ENCODE results near the gene WDR81. TPM values are rescaled to one million over a fixed set of nuclear protein-coding genes. Genes with fewer than 3 reads are reported as not detected.
"Not testable (repeated sequence)": the region's sequence is repeated elsewhere in the genome, so short reads cannot be mapped to it uniquely, and the experiment has no call there.

The WDR81 gene
- total and polyA plus RNA-seq, 2 experiments from 2014 or later, result 9.5 to 23.1 TPM

GRCh38 chr17:1765576-1765975 is 41.1 kb downstream of the WDR81 start:
- H3K27me3 ChIP-seq, result no peaks in the 10 kb centered on the region
- no peak for TF ChIP-seq CTCF (IDR thresholded peaks at IDR 0.05; ENCODE audit: low read depth, low read length)
- no peak overlapping the region for H3K27ac ChIP-seq
- H3K9me3 ChIP-seq (ENCODE audit: low read depth), result no peaks in the 10 kb centered on the region
- H3K4me3 ChIP-seq, result no peak overlapping the region
- H3K36me3 ChIP-seq, result no peaks in the 10 kb centered on the region
- peaks cover 20% of the 10 kb centered on the region for H3K4me1 ChIP-seq (ENCODE audit: low read depth)
- no peak for DNase-seq (ENCODE audit: low read depth in 1 of 2, low spot score in 1 of 2)

- DNase-seq (ENCODE audit: low read depth in 1 of 2, low spot score in 1 of 2), result no peak
- Histone ChIP-seq H3K27ac (no peak overlapping the region), H3K36me3 (no peaks in the 10 kb centered on the region), H3K27me3 (no peaks in the 10 kb centered on the region), H3K4me1 (ENCODE audit: low read depth) (peaks cover 20% of the 10 kb centered on the region), H3K9me3 (ENCODE audit: low read depth) (no peaks in the 10 kb centered on the region), H3K4me3 (no peak overlapping the region)
- no peak for TF ChIP-seq CTCF (IDR thresholded peaks at IDR 0.05; ENCODE audit: low read depth, low read length)
Measured at GRCh38 chr17:1766382-1767135, 42.1 kb downstream of the WDR81 start.

- H3K36me3 ChIP-seq, result no peaks in the 10 kb centered on the region
- peaks cover 18% of the 10 kb centered on the region for H3K4me1 ChIP-seq (ENCODE audit: low read depth)
- H3K27ac ChIP-seq, result no peak overlapping the region
- TF ChIP-seq CTCF (IDR thresholded peaks at IDR 0.05; ENCODE audit: low read depth, low read length), result no peak
- no peaks in the 10 kb centered on the region for H3K27me3 ChIP-seq
- no peaks in the 10 kb centered on the region for H3K9me3 ChIP-seq (ENCODE audit: low read depth)
- H3K4me3 ChIP-seq, result no peak overlapping the region
- DNase-seq (ENCODE audit: low read depth in 1 of 2, low spot score in 1 of 2), result no peak
Measured at GRCh38 chr17:1767358-1767757, 42.9 kb downstream of the WDR81 start.

- DNase-seq (ENCODE audit: low read depth in 1 of 2, low spot score in 1 of 2), result no peak
- H3K27me3 ChIP-seq, result no peaks in the 10 kb centered on the region
- H3K36me3 ChIP-seq, result no peaks in the 10 kb centered on the region
- H3K4me3 ChIP-seq, result no peak overlapping the region
- H3K4me1 ChIP-seq (ENCODE audit: low read depth), result no peaks in the 10 kb centered on the region
- TF ChIP-seq CTCF (IDR thresholded peaks at IDR 0.05; ENCODE audit: low read depth, low read length), result no peak
- H3K27ac ChIP-seq, result peak overlapping the region; percentile 16
- no peaks in the 10 kb centered on the region for H3K9me3 ChIP-seq (ENCODE audit: low read depth)
Measured at GRCh38 chr17:1769822-1770477, 45.4 kb downstream of the WDR81 start.

- H3K27me3 ChIP-seq; H3K4me3 ChIP-seq; H3K4me1 ChIP-seq (ENCODE audit: low read depth); H3K9me3 ChIP-seq (ENCODE audit: low read depth): not testable (repeated sequence)
- peaks cover 15% of the 10 kb centered on the region for H3K36me3 ChIP-seq
- peak overlapping the region; percentile 35 for H3K27ac ChIP-seq
- peak in 1 of 2 donors; percentile 86 for DNase-seq (ENCODE audit: low read depth in 1 of 2, low spot score in 1 of 2)
Measured at GRCh38 chr17:1773000-1773695, 48.6 kb downstream of the WDR81 start.

All from cardiac muscle cell (in vitro differentiated cells and primary cell).